Ovary (tissue), 9 donors: ENCODE results near the gene CHFR. TPM values are rescaled to one million over a fixed set of nuclear protein-coding genes. Genes with fewer than 3 reads are reported as not detected.
"Not testable (repeated sequence)": the region's sequence is repeated elsewhere in the genome, so short reads cannot be mapped to it uniquely, and the experiment has no call there.

Experiments used
- DNase-seq, 5 donors: peaks; one replicate each; pipeline ENCODE4 v3.0.0-alpha.2; 2019 to 2020
- H3K27ac ChIP-seq, 2 donors: fragments of 200-600 bp; one replicate each; pipeline versions ENCODE4 v1.5.1 to v1.8.0; 2019 to 2022
- H3K27me3 ChIP-seq: fragments of 200-600 bp; one replicate; pipeline ENCODE4 v1.8.0; 2022
- H3K36me3 ChIP-seq: fragments of 200-600 bp; sonication (generic); one replicate; pipeline ENCODE4 v1.5.1; 2019
- H3K4me1 ChIP-seq: one replicate; pipeline ENCODE4 v1.8.1; 2013; ENCODE audit warnings: mild to moderate bottlenecking, moderate library complexity; ENCODE audit not compliant: insufficient read depth
- H3K4me3 ChIP-seq: fragments of 200-600 bp; sonication (generic); one replicate; pipeline ENCODE4 v1.5.1; 2017
- H3K9me3 ChIP-seq, 2 donors: fragments of 200-600 bp in 1 of 2; sonication (generic) in 1 of 2; one replicate each; pipeline versions ENCODE4 v1.5.1 to v1.8.1; 2013 to 2019; ENCODE audit warnings: mild to moderate bottlenecking in 1 of 2, moderate library complexity in 1 of 2
- CTCF ChIP-seq, 3 donors: fragments of 450-650 bp in 2 of 3; fragments of 200-600 bp in 1 of 3; IDR thresholded peaks; one replicate each; pipeline versions ENCODE4 v1.5.1 to v1.8.0; 2016 to 2022; ENCODE audit warnings: antibody characterized with exemption in 3 of 3, mild to moderate bottlenecking in 1 of 3
- EP300 ChIP-seq: sonication (generic); formaldehyde crosslinking; IDR thresholded peaks from one replicate; pipeline ENCODE4 v1.6.1; 2017; ENCODE audit warnings: antibody characterized with exemption
- POLR2A ChIP-seq: fragments of 450-650 bp; IDR thresholded peaks from one replicate; pipeline ENCODE4 v1.6.1; 2017; ENCODE audit warnings: antibody characterized with exemption, mild to moderate bottlenecking, moderate library complexity
- WGBS, 3 donors: extraction: QIAGEN DNeasy Blood & Tissue Kit in 1 of 3; methylation state at CpG; one replicate each; pipeline versions ENCODE4 v1.1.5 to v1.1.7; 2013 to 2017; 5-methylcytosine and 5-hydroxymethylcytosine counted together
- intact Hi-C, 4 donors: fragments of 100-400 bp; cut with DNase I; formaldehyde crosslinking; loops; one replicate each; pipeline versions ENCODE4 v1.11.0 to v1.15.1; 2022 to 2023
- polyA plus RNA-seq, 2 donors: library from polyadenylated mRNA; stranded (reverse); fragments of 200-250 nt in 1 of 2; fragments of 350-450 nt in 1 of 2; fragmentation: Illumina TruSeq in 1 of 2; extraction: RNeasy Lipid Tissue Mini Kit (QIAGEN cat#74804) in 1 of 2; gene quantifications; one replicate each; pipeline ENCODE4 v1.2.3, GENCODE V29; 2013 to 2014
- total RNA-seq, 7 donors: library from RNA; depleted of rRNA in 2 of 7; stranded (reverse); fragments of >200 nt in 2 of 7; fragmentation: NEBNext Ultra II Directional in 3 of 7; extraction: Animal tissue kit (Norgen Biotek cat#: 25700) in 3 of 7; gene quantifications; one replicate each; pipeline versions ENCODE4 v1.1.0 to v1.2.4, GENCODE V29; 2016 to 2023
- donor health status: DM: no; HTN: no; CAD: no; lungs with moderate emphysema.
- donor health status: DM: no; HTN: no; CAD: no.
- donor health status: Bipolar disorder and iron deficiency.
- donor health status: DM: yes; HTN: yes; CAD: no.
- donor health status: DM: no; HTN: no; CAD: no.
- donor health status: DM: yes; HTN: yes; CAD: no.

Gene CHFR
- total and polyA plus RNA-seq, 9 donors = 11.7 to 36.4 (median 17.5) TPM

DNA sequence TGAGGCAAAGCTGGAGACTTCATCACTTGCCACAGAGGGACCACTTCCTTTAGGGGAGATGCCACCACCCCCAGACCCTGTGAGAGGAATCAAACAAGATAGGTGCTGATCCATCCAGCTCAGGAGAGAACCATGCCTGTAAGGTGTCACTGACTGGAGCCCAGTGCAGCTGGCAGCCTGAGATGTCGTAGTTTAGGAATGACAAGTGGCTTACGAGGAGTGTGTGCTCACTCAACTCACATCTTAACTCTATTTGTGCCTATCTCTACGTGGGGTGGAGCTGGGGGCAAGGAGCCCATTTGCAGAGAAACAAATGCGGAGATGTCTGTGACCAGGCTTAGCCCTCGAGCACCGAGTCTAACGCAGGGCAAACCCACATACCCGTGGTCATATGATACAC, 25.8 kb downstream of the CHFR start:
- no peak for DNase-seq
- Histone ChIP-seq H3K9me3 (no peaks in the 10 kb centered on the region), H3K4me1 (no peaks in the 10 kb centered on the region), H3K4me3 (no peak overlapping the region), H3K27me3 (no peaks in the 10 kb centered on the region), H3K36me3 (no peaks in the 10 kb centered on the region), H3K27ac (no peak overlapping the region)
- intact Hi-C loops = no loop called here
- 91 to 92% (median 92%) methylated on average over 8 of the region's 8 CpGs for WGBS, 3 donors
- TF ChIP-seq CTCF (IDR thresholded peaks at IDR 0.05) (no peak), POLR2A (no peak), EP300 (no peak)

GRCh38 chr12:132858718-132859266, 28.6 kb downstream of the CHFR start:
- Histone ChIP-seq H3K36me3 (no peaks in the 10 kb centered on the region), H3K4me3 (no peak overlapping the region), H3K27me3 (no peaks in the 10 kb centered on the region), H3K9me3 (no peaks in the 10 kb centered on the region), H3K4me1 (no peaks in the 10 kb centered on the region), H3K27ac (no peak overlapping the region)
- intact Hi-C loops = no loop called here
- TF ChIP-seq EP300 (no peak), CTCF (IDR thresholded peaks at IDR 0.05) (no peak), POLR2A (no peak)
- DNase-seq = no peak
- WGBS, 3 donors = 87 to 90% (median 89%) methylated on average over 18 of the region's 18 CpGs

DNA sequence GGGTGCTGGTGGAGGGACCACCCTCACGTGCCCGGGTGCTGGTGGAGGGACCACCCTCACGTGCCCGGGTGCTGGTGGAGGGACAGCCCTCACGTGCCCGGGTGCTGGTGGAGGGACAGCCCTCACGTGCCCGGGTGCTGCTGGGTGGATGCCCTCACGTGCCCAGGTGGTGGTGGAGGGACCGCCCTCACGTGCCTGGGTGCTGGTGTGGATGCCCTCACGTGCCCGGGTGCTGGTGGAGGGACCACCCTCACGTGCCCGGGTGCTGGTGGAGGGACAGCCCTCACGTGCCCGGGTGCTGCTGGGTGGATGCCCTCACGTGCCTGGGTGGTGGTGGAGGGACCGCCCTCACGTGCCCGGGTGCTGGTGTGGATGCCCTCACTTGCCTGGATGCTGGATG, 30.4 kb downstream of the CHFR start:
- H3K4me1 ChIP-seq, intact Hi-C loops, DNase-seq, H3K9me3 ChIP-seq, H3K27ac ChIP-seq, H3K36me3 ChIP-seq, H3K4me3 ChIP-seq, H3K27me3 ChIP-seq: not testable (repeated sequence)
- 92 to 95% (median 94%) methylated on average over 18 to 21 of the region's 21 CpGs for WGBS, 3 donors

DNA sequence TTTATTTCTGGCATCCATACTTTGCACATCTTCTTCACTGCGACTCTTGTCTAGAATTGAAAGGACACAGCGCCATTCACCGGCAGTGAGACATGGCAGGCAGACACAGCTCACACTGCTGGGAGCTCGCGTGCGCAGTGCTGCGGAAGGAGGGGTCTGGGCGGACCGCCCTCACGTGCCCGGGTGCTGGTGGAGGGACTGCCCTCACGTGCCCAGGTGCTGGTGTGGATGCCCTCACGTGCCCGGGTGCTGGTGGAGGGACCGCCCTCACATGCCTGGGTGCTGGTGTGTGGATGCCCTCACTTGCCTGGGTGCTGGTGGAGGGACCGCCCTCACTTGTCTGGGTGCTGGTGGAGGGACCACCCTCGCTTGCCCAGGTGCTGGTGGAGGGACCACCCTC, 30.8 kb downstream of the CHFR start:
- intact Hi-C loops = no loop called here
- Histone ChIP-seq H3K4me1 (no peaks in the 10 kb centered on the region), H3K9me3 (no peaks in the 10 kb centered on the region), H3K36me3 (no peaks in the 10 kb centered on the region), H3K4me3 (no peak overlapping the region), H3K27ac (no peak overlapping the region), H3K27me3 (no peaks in the 10 kb centered on the region)
- WGBS, 3 donors = 92 to 96% (median 95%) methylated on average over 17 of the region's 17 CpGs
- no peak for TF ChIP-seq EP300
- no peak for TF ChIP-seq CTCF (IDR thresholded peaks at IDR 0.05)
- no peak for TF ChIP-seq POLR2A
- DNase-seq = no peak

DNA sequence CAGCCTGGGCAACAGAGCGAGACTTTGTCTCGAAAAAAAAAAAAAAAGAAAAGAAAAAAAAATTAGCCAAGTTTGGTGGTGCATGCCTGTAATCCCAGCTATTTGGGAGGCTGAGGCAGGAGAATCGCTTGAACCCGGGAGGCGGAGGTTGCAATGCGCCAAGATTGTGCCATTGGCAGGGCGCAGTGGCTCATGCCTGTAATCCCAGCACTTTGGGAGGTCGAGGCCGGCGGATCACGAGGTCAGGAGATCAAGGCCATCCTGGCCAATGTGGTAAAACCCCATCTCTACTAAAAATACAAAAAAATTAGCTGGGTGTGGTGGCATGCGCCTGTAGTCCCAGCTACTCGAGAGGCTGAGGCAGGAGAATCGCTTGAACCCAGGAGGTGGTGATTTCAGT, 32.2 kb downstream of the CHFR start:
- WGBS, 3 donors = 93 to 95% (median 95%) methylated on average over 14 of the region's 14 CpGs
- H3K27ac ChIP-seq, H3K36me3 ChIP-seq: not testable (repeated sequence)

More for the DNA sequence above, 32.2 kb downstream of the CHFR start:
- H3K4me1 ChIP-seq, DNase-seq, H3K9me3 ChIP-seq, H3K4me3 ChIP-seq, H3K27me3 ChIP-seq, intact Hi-C loops: not testable (repeated sequence)
